Bronchial epithelial cell (primary cell): Measurements from ENCODE around the gene ZNRD2. TPM values are rescaled to one million over a fixed set of nuclear protein-coding genes. Genes with fewer than 3 reads are reported as not detected.

ENCODE experiments used
- DNase-seq: peaks from one replicate; pipeline ENCODE4 v3.0.0-alpha.2; 2010; ENCODE audit warnings: low read depth
- FAIRE-seq: peaks from 2 replicates; lab custom pipeline; 2011; peaks lifted over from hg19 to GRCh38; lab: Jason Lieb, UNC
- H3K27me3 ChIP-seq: 2 replicates; pipeline ENCODE4 v1.5.1; 2011; ENCODE audit warnings: low read length; ENCODE audit not compliant: control insufficient read depth, insufficient read depth
- H3K36me3 ChIP-seq: 2 replicates; pipeline ENCODE4 v1.5.1; 2011; ENCODE audit warnings: low read length; ENCODE audit not compliant: control insufficient read depth, insufficient read depth
- H3K4me3 ChIP-seq: 2 replicates; pipeline ENCODE4 v1.5.1; 2011; ENCODE audit warnings: mild to moderate bottlenecking, low read depth, low read length, control low read depth
- total RNA-seq: library from RNA; depleted of rRNA; stranded (reverse); fragments of >200 nt; gene quantifications from 2 replicates; pipeline ENCODE4 v1.2.1, GENCODE V29; 2014
- TF ChIP-seq, protein P1 (sequence below): IDR thresholded peaks from 2 replicates; pipeline ENCODE4 v1.5.1; 2011; ENCODE audit warnings: mild to moderate bottlenecking, moderate library complexity, low read length, control low read depth, inconsistent platforms; ENCODE audit not compliant: insufficient read depth, severe bottlenecking

Gene ZNRD2
- total RNA-seq, 1 donor from 2014 or later, result 43.4 TPM

DNA sequence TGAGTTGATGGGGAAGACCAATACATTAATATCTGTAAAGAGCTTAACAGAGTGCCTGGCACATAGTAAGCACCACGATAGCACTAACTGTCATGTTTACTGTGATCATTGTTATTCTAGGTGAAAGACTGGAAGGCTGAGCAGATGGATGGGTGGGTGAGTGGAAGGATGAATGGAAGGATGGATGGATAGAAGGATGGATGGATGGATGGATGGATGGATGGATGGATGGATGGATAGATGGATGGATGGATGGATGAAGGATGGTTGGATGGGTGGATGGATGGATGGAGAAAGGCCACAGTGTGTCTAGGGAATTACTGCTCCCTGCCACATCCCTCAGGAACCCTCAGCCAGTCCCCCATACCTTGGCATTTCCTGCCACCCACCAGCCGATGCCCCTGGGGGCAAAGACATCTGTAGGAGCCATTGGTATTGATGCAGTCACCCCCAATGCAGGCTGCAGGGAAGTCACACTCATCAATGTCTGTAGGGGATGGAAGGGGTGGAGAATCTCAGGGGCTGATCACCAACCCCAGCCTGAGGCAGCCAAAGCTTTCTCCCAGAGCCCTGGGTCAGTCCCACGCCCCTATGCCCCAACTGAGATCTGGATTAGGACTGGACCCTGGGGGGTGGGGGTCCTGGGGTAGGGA is 27.4 kb upstream of the ZNRD2 start:
- TF ChIP-seq, protein P1, sequence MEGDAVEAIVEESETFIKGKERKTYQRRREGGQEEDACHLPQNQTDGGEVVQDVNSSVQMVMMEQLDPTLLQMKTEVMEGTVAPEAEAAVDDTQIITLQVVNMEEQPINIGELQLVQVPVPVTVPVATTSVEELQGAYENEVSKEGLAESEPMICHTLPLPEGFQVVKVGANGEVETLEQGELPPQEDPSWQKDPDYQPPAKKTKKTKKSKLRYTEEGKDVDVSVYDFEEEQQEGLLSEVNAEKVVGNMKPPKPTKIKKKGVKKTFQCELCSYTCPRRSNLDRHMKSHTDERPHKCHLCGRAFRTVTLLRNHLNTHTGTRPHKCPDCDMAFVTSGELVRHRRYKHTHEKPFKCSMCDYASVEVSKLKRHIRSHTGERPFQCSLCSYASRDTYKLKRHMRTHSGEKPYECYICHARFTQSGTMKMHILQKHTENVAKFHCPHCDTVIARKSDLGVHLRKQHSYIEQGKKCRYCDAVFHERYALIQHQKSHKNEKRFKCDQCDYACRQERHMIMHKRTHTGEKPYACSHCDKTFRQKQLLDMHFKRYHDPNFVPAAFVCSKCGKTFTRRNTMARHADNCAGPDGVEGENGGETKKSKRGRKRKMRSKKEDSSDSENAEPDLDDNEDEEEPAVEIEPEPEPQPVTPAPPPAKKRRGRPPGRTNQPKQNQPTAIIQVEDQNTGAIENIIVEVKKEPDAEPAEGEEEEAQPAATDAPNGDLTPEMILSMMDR, result no peak
- Histone ChIP-seq H3K4me3 (no peak overlapping the region), H3K27me3 (no peaks in the 10 kb centered on the region), H3K36me3 (peaks cover 4% of the 10 kb centered on the region)
- DNase-seq (no peak), FAIRE-seq (no peak)

DNA sequence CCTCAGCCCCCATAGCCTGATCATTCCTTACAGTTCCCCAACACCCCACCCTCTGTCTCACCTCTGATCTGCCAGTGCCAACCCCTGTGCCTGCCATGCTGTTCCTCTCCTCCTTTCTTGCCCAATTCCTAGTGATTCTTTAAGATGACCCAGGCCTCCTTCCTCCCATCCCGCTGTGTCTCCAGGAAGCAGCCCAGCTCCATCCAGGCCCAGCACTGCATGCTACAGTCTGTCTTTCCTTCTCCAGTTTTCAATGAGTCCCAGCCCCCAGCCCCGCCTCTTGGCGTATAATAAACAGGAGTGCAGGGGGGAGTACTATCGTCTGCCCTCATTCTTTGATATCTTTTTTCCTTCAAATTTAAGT is 24.4 kb upstream of the ZNRD2 start:
- no peaks in the 10 kb centered on the region for H3K36me3 ChIP-seq
- no peak for FAIRE-seq
- H3K4me3 ChIP-seq, result peak overlapping the region; percentile 41

DNA sequence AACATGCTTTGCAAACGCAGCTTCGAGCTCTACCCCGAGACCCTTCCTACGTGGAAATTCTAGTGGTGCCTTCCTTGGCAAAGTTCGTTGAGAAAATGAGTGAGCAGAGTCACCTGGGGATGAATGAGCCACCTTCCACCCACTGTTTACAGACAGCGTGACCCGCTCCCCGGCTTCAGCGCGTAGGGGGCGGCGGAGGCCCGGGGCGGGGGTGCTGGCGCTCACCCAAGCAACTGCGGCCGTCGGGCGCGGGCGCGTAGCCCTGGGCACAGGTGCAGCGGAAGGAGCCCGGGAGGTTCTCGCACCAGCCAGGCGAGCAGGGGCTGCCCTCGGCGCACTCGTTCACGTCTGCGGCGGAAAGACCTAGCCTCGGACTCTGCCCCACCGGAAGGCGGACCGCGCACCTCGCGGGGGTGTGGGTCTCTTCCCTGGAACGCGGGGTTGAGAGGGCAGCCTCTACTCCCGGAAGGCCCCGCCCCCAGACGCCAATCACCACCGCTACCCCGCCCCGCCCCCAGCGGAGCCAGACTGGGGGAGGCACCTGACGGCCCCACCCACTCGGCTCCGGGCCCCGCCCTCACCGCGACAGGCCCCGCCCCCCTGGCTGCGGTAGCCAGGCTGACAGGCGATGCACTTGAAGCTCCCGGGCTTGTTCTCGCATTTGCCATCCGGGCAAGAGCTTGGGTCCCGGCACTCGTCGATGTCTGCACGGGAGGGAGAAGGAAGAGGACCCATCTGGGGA is 23.9 kb upstream of the ZNRD2 start:
- DNase-seq (peak; percentile 62), FAIRE-seq (no peak)
- peak overlapping the region; percentile 41 for H3K4me3 ChIP-seq

More for the DNA sequence above, 24.4 kb upstream of the ZNRD2 start:
- DNase-seq, result no peak
- H3K27me3 ChIP-seq, result no peaks in the 10 kb centered on the region
- TF ChIP-seq, protein P1, result no peak

DNA sequence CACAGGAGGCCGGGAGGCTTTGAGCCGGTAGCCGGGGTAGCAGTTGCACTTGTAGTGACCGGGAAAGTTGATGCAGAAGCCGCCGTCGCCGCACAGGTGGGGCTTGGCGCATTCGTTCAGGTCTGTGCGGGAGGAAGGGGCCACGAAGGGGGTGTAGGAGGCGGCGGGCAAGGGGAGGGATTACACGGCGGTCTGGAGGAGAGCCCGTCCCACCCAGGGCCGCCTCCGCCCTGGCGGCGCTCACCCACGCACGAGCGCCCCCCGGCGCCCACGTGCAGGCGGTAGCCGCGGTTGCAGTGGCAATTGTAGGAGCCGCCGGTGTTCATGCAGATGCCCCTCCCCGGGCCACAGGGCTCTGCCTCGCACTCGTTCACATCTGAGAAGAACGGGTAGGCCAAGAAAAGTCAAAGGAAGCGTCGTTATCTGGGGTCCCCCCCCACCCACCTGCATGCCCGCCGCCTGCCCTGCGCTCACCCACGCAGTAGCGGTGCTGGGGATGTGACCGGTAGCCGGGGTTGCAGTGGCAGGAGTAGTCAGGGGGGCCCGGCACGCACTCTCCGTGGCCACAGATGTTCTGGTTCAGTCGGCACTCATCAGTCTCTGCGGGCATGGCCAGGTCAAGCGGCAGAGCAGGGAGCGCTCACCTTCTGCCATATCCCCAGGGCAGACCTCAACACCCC is 22.7 kb upstream of the ZNRD2 start:
- Histone ChIP-seq H3K4me3 (no peak overlapping the region), H3K36me3 (no peaks in the 10 kb centered on the region), H3K27me3 (no peaks in the 10 kb centered on the region)
- TF ChIP-seq, protein P1, result no peak
- FAIRE-seq (no peak), DNase-seq (no peak)

More for the DNA sequence above, 23.9 kb upstream of the ZNRD2 start:
- H3K36me3 ChIP-seq, result no peaks in the 10 kb centered on the region
- H3K27me3 ChIP-seq, result no peaks in the 10 kb centered on the region
- TF ChIP-seq, protein P1, result no peak

DNA sequence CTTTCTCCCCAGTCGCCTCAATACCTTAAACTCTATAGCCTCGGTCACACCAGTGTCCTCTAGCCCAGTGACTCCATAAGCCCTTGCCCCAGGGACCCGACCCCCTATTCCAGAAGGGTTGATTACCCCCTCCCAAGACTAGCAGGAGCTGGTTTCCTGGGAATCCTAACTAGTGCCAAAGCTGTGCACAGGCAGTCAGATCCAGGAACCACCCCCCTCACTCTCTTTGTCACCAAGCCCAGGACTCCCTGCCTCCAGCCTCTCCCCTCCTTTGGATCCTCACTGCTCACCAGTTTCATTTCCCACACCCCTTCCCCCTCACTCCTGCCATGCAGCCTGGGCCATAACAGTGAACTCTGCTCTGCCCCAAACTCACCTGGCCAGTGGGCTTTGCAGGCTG is 21.9 kb upstream of the ZNRD2 start:
- no peaks in the 10 kb centered on the region for H3K36me3 ChIP-seq
- DNase-seq (no peak), FAIRE-seq (no peak)
- H3K4me3 ChIP-seq, result no peak overlapping the region
- TF ChIP-seq, protein P1, result no peak
- no peaks in the 10 kb centered on the region for H3K27me3 ChIP-seq
